Measurements from ENCODE around the gene SNRNP70.

GRCh38 chr19:49151267-49152118 is 66.2 kb downstream of the SNRNP70 start:
- no peak for TF ChIP-seq RAD21 (IDR thresholded peaks at IDR 0.05; ENCODE audit: insufficient read depth, low read depth, low read length)
- no peak for TF ChIP-seq FOS (IDR thresholded peaks at IDR 0.05; ENCODE audit: borderline replicate concordance, extremely low read depth, insufficient read length)
- no peak for TF ChIP-seq PML (IDR thresholded peaks at IDR 0.05; ENCODE audit: low read length)
- no peak for TF ChIP-seq CTCF (IDR thresholded peaks at IDR 0.05 in 2 of 3, conservative IDR thresholded peaks at IDR 0.05 in 1 of 3; ENCODE audit: control insufficient read depth in 2 of 3, extremely low read depth in 1 of 3, insufficient read depth in 1 of 3, low read depth in 3 of 3, low read length in 3 of 3)
- no peak for TF ChIP-seq HDGF (IDR thresholded peaks at IDR 0.05)

Data from GM12878 (cell line).